Fibroblast of villous mesenchyme (primary cell): ENCODE data around the gene C14orf180. TPM values are rescaled to one million over a fixed set of nuclear protein-coding genes. Genes with fewer than 3 reads are reported as not detected.

Experiments used
- DNase-seq: peaks from one replicate; pipeline ENCODE4 v3.0.0-alpha.2; 2010; ENCODE audit warnings: low read depth
- H3K4me3 ChIP-seq: 2 replicates; pipeline ENCODE4 v1.5.1; 2011; ENCODE audit warnings: low read depth, mild to moderate bottlenecking, low read length
- CTCF ChIP-seq: IDR thresholded peaks from 2 replicates; pipeline ENCODE4 v1.5.1; 2012; ENCODE audit warnings: low read depth, mild to moderate bottlenecking, low read length; ENCODE audit not compliant: insufficient read depth
- total RNA-seq: library from RNA; depleted of rRNA; stranded (reverse); fragments of >200 nt; gene quantifications from 2 replicates; pipeline ENCODE4 v1.2.3, GENCODE V29; 2012

The C14orf180 gene
- total RNA-seq, 1 donor, result not detected

GRCh38 chr14:104550340-104550860 is 29.2 kb upstream of the C14orf180 start:
- H3K4me3 ChIP-seq, result no peak overlapping the region
- DNase-seq, result no peak
- TF ChIP-seq CTCF, result no peak

- H3K4me3 ChIP-seq, result no peak overlapping the region
- peak; percentile 2 for DNase-seq
- no peak for TF ChIP-seq CTCF
Observed at GRCh38 chr14:104550861-104551728, 28.5 kb upstream of the C14orf180 start.

GRCh38 chr14:104551851-104552737 is 27.5 kb upstream of the C14orf180 start:
- no peak for DNase-seq
- no peak overlapping the region for H3K4me3 ChIP-seq
- no peak for TF ChIP-seq CTCF

- no peak for TF ChIP-seq CTCF
- no peak overlapping the region for H3K4me3 ChIP-seq
- DNase-seq, result no peak
Observed at GRCh38 chr14:104552738-104553125, 26.8 kb upstream of the C14orf180 start.

GRCh38 chr14:104553166-104554087 is 26.1 kb upstream of the C14orf180 start:
- no peak overlapping the region for H3K4me3 ChIP-seq
- DNase-seq, result no peak
- TF ChIP-seq CTCF, result no peak

- no peak for DNase-seq
- H3K4me3 ChIP-seq, result no peak overlapping the region
- TF ChIP-seq CTCF, result no peak
Observed at GRCh38 chr14:104554088-104554607, 25.4 kb upstream of the C14orf180 start.
